Astrocyte (in vitro differentiated cells and primary cell): Measurements from ENCODE around the gene ABL2. TPM values are rescaled to one million over a fixed set of nuclear protein-coding genes. Genes with fewer than 3 reads are reported as not detected.
"Not testable (repeated sequence)": the region's sequence is repeated elsewhere in the genome, so short reads cannot be mapped to it uniquely, and the experiment has no call there.

Experiments used
- DNase-seq: peaks from one replicate; pipeline ENCODE4 v3.0.0-alpha.2; 2010; ENCODE audit warnings: low read depth
- FAIRE-seq: peaks from 2 replicates; lab custom pipeline; 2011; peaks lifted over from hg19 to GRCh38; lab: Jason Lieb, UNC
- H2AFZ ChIP-seq: 2 replicates; pipeline ENCODE4 v1.6.0; 2012; ENCODE audit warnings: low read depth, low read length, inconsistent platforms
- H3K27ac ChIP-seq: 2 replicates; pipeline ENCODE4 v1.5.1; 2011; ENCODE audit warnings: low read depth, low read length, inconsistent platforms
- H3K27me3 ChIP-seq: 2 replicates; pipeline ENCODE4 v1.6.0; 2011; ENCODE audit warnings: low read length, inconsistent platforms; ENCODE audit not compliant: insufficient read depth
- H3K36me3 ChIP-seq: 2 replicates; pipeline ENCODE4 v1.5.1; 2011; ENCODE audit warnings: low read length, inconsistent platforms; ENCODE audit not compliant: insufficient read depth
- H3K4me1 ChIP-seq: 2 replicates; pipeline ENCODE4 v1.5.1; 2011; ENCODE audit warnings: low read length, inconsistent platforms; ENCODE audit not compliant: insufficient read depth
- H3K4me2 ChIP-seq: 2 replicates; pipeline ENCODE4 v1.6.0; 2012; ENCODE audit warnings: low read length, inconsistent platforms
- H3K4me3 ChIP-seq: 2 replicates; pipeline ENCODE4 v1.5.1; 2011; ENCODE audit warnings: low read depth, mild to moderate bottlenecking, low read length, inconsistent platforms; ENCODE audit not compliant: insufficient read depth
- H3K79me2 ChIP-seq: 2 replicates; pipeline ENCODE4 v1.6.0; 2012; ENCODE audit warnings: mild to moderate bottlenecking, low read length, inconsistent platforms; ENCODE audit not compliant: insufficient read depth
- H3K9ac ChIP-seq: 2 replicates; pipeline ENCODE4 v1.6.0; 2012; ENCODE audit warnings: mild to moderate bottlenecking, low read length, inconsistent platforms
- H3K9me3 ChIP-seq: 2 replicates; pipeline ENCODE4 v1.5.1; 2012; ENCODE audit warnings: low read depth, mild to moderate bottlenecking, low read length, inconsistent platforms; ENCODE audit not compliant: insufficient read depth
- H4K20me1 ChIP-seq: 2 replicates; pipeline ENCODE4 v1.6.0; 2012; ENCODE audit warnings: low read length, inconsistent platforms; ENCODE audit not compliant: insufficient read depth
- H3K27ac Mint-ChIP-seq: one replicate; pipeline ENCODE4 v1.8.0; 2021; ENCODE audit warnings: mild to moderate bottlenecking, mixed read lengths; ENCODE audit not compliant: unreplicated experiment
- H3K27me3 Mint-ChIP-seq: one replicate; pipeline ENCODE4 v1.8.0; 2021; ENCODE audit warnings: low read depth, mixed read lengths; ENCODE audit not compliant: unreplicated experiment
- H3K36me3 Mint-ChIP-seq: one replicate; pipeline ENCODE4 v1.8.0; 2021; ENCODE audit warnings: low read depth, mixed read lengths; ENCODE audit not compliant: unreplicated experiment
- H3K4me1 Mint-ChIP-seq: one replicate; pipeline ENCODE4 v1.8.0; 2021; ENCODE audit warnings: low read depth, mixed read lengths; ENCODE audit not compliant: unreplicated experiment
- H3K4me3 Mint-ChIP-seq: one replicate; pipeline ENCODE4 v1.8.0; 2021; ENCODE audit warnings: mild to moderate bottlenecking, moderate library complexity, mixed read lengths; ENCODE audit not compliant: unreplicated experiment
- H3K9me3 Mint-ChIP-seq: one replicate; pipeline ENCODE4 v1.8.0; 2021; ENCODE audit warnings: mild to moderate bottlenecking, mixed read lengths; ENCODE audit not compliant: unreplicated experiment
- CTCF ChIP-seq: IDR thresholded peaks from 2 replicates; pipeline ENCODE4 v1.5.1; 2011; ENCODE audit warnings: low read depth, mild to moderate bottlenecking, inconsistent platforms, low read length, moderate library complexity; ENCODE audit not compliant: insufficient read depth
- EZH2 ChIP-seq: IDR thresholded peaks from 2 replicates; pipeline ENCODE4 v1.6.1; 2012; ENCODE audit warnings: mild to moderate bottlenecking, low read length, inconsistent platforms; ENCODE audit not compliant: insufficient read depth
- total RNA-seq: library from RNA; stranded (reverse); gene quantifications from 2 replicates; pipeline ENCODE4 v1.2.1, GENCODE V29; 2021

Gene ABL2
- total RNA-seq, 1 donor from 2014 or later, result 110 TPM

DNA sequence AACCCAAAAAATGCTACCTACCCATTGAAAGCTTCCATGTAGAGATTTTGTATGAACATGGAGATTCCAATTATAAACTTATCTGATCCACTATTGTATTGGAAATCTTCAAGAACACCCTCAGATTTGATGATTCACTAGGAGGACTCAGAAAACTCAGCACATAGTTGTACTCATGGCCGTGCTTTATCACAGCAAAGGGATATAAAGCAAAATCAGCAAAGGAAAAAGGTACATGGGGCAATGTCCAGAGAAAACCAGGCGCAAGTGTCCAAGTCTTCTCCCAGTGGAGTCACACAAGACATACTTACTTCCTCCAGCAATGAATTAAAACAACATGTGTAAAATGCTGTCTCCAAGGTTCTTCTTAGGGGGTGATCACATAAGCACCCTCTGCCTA, 28.9 kb downstream of the ABL2 start:
- Mint-ChIP-seq H3K4me3 (no peak overlapping the region), H3K27me3 (no peaks in the 10 kb centered on the region), H3K9me3 (no peaks in the 10 kb centered on the region), H3K36me3 (no peaks in the 10 kb centered on the region), H3K4me1 (peaks cover 4% of the 10 kb centered on the region), H3K27ac (no peak overlapping the region)
- Histone ChIP-seq H3K27me3 (no peaks in the 10 kb centered on the region), H3K4me1 (no peaks in the 10 kb centered on the region), H4K20me1 (peaks cover 35% of the 10 kb centered on the region), H3K4me2 (no peak overlapping the region), H3K79me2 (peaks cover 66% of the 10 kb centered on the region), H3K36me3 (no peaks in the 10 kb centered on the region), H3K9ac (no peak overlapping the region), H3K9me3 (no peaks in the 10 kb centered on the region), H2AFZ (no peak overlapping the region), H3K4me3 (no peak overlapping the region), H3K27ac (no peak overlapping the region)
- FAIRE-seq (no peak), DNase-seq (no peak)
- TF ChIP-seq CTCF (no peak), EZH2 (no peak)

DNA sequence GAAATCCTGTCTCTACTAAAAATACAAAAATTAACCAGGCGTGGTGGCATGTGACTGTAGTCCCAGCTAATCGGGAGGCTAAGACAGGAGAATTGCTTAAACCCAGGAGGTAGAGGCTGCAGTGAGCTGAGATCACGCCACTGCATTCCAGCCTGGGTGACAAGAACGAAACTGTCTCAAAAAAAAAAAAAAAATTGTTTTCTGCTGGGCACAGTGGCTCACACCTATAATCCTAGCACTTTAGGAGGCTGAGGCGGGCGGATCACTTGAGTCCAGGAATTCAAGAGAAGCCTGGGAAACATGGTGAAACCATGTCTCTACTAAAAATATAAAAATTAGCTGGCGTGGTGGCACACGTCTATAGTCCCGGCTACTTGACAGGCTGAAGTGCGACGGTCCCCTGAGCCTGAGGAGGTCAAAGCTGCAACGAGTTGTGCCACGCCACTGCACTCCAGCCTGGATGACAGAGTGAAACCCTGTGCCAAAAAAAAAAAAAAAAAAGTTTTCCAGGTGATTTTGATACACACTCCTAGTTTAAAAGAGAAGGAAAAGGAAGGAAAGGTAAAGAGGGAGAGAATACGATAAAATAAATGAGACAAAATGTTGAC, 31.7 kb downstream of the ABL2 start:
- Histone ChIP-seq H3K9ac (no peak overlapping the region), H4K20me1 (peaks cover 44% of the 10 kb centered on the region), H3K4me3 (no peak overlapping the region), H3K27me3 (no peaks in the 10 kb centered on the region), H3K4me2 (no peak overlapping the region), H3K27ac (no peak overlapping the region), H3K79me2 (peaks cover 63% of the 10 kb centered on the region), H3K36me3 (no peaks in the 10 kb centered on the region), H3K4me1 (no peaks in the 10 kb centered on the region), H2AFZ (no peak overlapping the region), H3K9me3 (no peaks in the 10 kb centered on the region)
- Mint-ChIP-seq H3K4me1 (peaks cover 2% of the 10 kb centered on the region), H3K9me3 (no peaks in the 10 kb centered on the region), H3K27ac (no peak overlapping the region), H3K4me3 (no peak overlapping the region), H3K27me3 (no peaks in the 10 kb centered on the region), H3K36me3 (no peaks in the 10 kb centered on the region)
- FAIRE-seq, result no peak
- no peak for TF ChIP-seq CTCF
- no peak for DNase-seq

DNA sequence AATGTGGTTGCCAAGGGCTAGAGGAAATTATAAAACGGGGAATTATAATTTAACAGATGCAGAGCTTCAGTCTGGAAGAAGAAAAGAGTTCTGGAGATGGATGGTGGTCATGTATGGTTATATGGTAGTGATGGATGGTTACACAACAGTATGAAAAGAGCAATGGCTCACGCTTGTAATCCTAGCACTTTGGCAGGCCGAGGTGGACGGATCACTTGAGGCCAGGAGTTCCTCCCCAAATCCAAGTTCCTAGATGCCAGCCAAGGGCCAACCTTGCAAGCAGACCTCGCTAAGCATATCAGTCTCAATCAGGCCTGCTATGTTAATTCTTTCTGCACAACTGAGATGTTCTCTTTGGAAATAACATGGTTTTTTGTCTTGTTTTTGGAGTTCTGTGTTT, 33.6 kb downstream of the ABL2 start:
- Histone ChIP-seq H3K79me2 (peaks cover 59% of the 10 kb centered on the region), H4K20me1 (peaks cover 43% of the 10 kb centered on the region)
- H3K9ac ChIP-seq, H3K4me1 ChIP-seq, H3K4me2 ChIP-seq, H3K36me3 Mint-ChIP-seq, H2AFZ ChIP-seq, H3K27ac ChIP-seq, H3K4me3 Mint-ChIP-seq, H3K9me3 Mint-ChIP-seq, FAIRE-seq, DNase-seq, H3K27ac Mint-ChIP-seq, H3K9me3 ChIP-seq, H3K4me1 Mint-ChIP-seq, H3K4me3 ChIP-seq, H3K36me3 ChIP-seq, H3K27me3 ChIP-seq, H3K27me3 Mint-ChIP-seq: not testable (repeated sequence)
